Stimulated activated CD8-positive, alpha-beta memory T cell treated with anti-CD3 and anti-CD28 coated beads, Interleukin-15, amount 100 ng/mL, for 24 hours (primary cell): ENCODE data around the gene NACA.

Source experiments
- DNase-seq: peaks from one replicate; pipeline ENCODE4 v3.0.0-alpha.2; 2020; ENCODE audit warnings: low read depth

NACA gene

DNA sequence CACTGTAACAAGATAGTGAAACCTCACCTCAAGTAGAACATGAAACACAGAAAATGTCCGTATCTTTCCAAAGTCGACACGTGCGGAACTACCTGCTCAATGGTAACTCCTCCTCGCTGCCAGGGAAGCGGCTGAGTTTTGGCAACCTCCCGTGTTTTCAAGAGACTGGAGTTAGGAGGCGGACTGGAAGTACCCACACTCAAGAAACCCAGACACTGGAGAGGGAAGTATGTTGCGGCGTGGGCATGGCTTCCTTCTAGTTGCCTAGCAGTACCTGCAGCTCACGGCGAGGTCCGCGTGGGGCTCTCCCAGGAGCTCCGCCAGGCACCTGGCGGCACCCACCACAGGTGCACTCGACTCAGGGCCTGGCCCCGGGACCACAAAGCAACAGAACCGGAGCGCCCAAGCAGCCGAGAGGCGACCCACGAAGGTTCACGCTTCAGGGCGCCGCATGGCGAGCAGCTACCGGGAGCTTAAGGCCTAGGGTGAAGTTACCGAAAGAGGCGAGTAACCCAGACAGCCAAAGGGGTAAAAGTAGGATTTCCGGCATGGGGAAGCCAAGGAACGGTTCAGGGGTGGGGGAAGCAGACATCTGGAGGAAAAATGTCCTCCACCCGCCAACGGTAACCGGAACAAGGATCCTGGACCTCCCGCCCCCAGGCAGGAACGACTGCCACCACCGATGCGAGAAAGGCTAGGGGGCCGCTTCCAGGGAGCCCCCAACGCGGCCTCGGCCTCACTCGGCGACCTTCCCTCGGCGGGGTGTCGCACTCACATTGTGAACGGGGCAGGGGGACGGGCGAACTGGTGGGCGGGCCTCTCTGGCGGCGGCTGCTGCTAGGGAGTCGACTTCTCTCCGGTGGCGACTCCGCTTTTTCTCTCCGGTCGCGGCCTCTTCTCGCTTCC, 37.6 kb downstream of the NACA start:
- peak; percentile 31 for DNase-seq

DNA sequence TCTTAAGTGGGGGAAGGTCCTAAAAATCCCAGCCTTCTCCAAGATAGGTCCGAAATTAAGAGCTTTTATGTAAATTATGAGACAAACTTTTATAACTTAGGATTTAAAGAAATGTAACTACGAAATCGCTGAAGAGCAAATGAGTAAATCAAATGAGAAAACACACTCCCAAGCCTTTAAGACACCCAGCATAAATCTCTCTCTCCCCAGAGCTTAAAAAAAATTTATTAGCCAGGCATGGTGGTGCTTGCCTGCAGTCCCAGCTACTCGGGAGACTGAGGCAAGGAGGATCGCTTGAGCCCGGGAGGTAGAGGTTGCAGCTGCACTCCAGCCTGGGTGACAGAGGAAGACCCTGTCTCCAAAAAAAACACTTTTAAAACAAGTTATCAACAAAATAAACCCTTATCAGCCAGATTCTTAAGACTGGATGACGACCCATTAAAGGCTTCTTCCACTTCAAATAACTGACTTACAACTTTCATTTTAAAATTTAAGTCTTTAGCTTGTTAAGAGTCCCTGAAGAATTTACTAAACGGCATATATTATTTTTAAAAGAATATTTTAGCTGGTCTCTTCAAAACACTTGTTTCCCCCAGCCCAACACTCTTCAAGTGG, 40.2 kb downstream of the NACA start:
- no peak for DNase-seq

DNA sequence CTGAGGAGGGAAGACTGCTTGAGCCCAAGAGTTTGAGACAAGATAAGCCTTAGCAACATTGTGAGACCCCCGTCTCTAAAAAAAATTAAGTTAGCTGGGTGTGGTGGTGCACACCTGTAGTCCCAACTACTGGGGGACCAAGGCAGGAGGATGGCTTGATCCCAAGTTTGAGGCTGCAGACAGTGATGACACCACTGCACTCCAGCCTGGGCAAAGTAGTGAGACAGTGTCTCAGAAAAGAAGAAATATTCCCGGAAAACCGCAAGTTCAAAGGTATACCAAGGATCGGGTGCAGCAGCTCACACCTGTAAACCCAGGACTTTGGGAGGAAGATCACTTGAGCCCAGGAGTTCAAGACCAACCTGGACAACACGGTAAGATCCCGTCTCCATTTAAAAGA, 42.8 kb downstream of the NACA start:
- DNase-seq, result no peak

DNA sequence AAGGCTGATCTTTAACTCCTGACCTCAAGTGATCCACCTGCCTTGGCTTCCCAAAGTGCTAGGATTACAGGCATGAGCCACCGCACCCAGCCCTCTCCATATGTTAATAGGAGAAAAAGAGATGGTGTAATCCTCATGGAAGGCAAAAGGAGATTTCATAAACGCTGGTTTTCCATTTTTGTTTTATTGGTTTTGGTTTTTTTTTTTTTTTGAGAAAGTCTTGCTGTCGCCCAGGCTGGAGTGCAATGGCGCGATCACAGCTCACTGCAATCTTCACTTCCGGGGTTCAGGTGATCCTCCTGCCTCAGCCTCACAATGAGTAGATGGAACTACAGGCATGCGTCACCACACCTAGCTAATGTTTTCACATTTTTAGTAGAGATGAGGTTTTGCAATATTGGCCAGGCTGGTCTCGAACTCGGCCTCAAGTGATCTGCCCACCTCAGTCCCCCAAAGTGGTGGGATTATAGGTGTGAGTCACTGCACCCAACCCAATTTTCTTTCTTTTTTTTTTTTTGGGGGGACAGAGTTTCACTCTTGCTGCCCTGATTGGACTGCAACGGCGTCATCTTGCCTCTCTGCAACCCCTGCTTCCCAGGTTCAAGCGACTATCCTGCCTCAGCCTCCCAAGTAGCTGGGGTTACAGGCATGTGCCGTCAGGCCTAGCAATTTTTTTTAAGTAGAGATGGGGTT, 45.1 kb downstream of the NACA start:
- no peak for DNase-seq

DNA sequence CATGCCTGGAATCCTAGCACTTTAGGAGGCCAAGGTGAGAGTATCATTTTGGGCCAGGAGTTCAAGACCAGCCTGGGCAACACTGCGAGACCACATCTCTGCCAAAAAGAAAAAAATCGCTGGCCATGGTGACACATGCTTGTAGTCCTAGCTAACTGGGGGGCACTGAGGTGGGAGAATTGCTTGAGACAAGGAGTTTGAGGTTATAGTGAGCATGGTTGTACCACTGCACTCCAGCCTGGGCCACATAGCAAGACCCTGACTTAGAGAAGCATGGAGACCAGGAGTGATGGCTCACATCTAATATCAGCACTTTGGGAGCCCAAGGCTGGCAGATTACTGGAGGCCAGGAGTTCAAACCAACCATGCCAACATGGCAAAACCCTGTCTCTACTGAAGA, 46.2 kb downstream of the NACA start:
- DNase-seq, result no peak

DNA sequence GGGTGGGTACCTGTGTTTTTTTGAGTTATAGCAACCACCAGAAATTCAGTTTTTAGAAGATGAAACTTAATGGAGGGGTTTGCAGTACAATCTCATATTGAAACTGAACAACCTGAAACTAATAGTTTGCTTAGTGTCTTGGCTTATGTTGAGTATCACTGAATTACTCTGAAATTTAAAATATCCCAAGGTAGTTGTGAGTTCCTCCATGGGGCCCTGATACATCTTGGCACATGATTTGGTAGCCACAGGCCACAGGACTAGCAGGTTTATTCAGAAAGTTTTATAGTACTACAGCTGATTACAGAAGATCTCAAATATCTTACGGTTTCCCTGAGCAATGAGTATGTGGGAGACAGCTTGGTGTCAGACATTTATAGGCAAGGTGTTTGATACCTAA, 47.4 kb downstream of the NACA start:
- DNase-seq, result no peak

DNA sequence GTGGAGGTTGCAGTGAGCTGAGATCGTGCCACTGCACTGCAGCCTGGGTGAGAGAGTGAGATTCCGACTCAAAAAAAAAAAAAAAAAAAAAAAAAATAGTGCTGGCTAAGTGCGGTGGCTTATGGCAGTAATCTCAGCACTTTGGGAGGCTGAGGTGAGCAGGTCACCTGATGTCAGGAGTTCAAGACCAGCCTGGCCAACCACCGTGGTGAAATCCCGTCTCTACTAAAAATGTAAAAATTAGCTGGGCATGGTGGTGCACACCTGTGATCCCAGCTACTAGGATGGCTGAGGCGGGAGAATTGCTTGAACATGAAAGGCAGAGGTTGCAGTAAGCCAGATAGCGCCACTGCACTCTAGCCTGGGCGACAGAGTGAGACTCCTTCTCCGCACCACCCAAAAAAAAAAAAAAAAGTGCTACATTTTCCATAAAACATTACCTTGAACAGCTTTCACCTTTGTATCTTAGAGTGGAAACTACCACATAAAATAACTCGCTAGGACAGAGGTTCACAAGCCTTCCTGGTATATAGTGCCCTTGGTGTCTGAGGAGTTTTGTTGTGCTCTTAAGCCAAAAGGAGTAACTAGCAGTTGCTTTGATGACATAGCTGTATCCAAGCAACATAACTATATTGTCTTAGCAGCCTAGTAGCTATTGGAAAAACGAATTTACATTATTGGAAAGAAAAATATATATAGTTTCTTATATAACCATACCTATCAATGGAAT, 48.1 kb downstream of the NACA start:
- DNase-seq, result no peak

DNA sequence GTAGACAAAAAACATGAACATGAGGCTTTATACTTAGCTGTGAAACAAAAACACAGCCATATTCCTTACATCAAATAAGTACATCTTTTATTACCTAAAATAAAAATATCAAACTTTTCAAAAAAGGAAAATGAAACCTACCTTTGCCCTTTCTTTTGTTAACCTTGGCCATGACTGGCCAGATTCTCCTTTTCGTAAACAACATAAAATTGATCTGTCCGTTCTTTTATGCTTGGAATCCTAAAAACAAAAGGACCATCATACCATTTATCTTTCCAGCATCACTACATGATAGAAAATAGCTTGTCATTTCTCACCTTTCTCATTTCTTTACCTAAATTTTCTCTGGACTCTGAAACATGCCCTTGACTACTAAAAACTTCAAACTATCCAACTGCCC, 53.5 kb downstream of the NACA start:
- DNase-seq, result no peak

DNA sequence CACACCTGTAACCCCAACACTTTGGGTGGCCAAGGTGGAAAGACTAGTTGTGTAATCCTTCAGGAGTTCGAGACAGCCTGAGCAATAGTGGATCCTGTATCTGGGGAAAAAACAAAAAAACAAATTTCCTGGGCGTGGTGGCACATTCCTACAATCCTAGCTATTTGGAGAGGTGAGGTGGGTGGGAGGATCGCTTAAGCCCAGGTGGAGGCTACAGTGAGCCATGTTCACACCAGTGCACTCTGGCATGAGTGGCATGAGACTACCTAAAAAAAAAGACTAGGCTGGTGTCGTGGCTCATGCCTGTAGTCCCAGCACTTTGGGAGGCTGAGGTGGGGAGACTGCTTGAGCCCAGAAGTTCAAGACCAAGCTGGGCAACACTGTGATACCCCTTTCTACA, 54.3 kb downstream of the NACA start:
- no peak for DNase-seq

DNA sequence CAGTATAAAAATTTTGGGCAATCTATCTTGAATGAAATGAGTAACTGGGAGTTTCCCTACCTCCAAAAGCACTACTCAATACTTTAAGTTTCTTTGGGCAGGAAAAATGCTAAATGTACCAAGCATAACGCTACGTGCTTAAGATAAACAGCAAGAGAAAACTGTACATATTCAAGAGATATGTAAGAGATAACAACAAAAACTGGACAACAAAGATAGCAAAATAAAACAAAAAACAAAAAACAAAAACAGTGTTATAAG, 57.0 kb downstream of the NACA start:
- no peak for DNase-seq
